SK-N-SH (cell line): Measurements from ENCODE around the gene TDP1. TPM values are rescaled to one million over a fixed set of nuclear protein-coding genes. Genes with fewer than 3 reads are reported as not detected.

Experiments
- CTCF ChIA-PET: fragments of 300-600, 350-600 bp; formaldehyde crosslinking; extraction: SDS; loops from one replicate; lab custom pipeline; 2021; lab: Yijun Ruan, JAX
- POLR2A ChIA-PET: fragments of 350-600 bp; sonication (Branson Sonifier 250); formaldehyde crosslinking; extraction: SDS; loops from one replicate; lab custom pipeline; 2020; ENCODE audit warnings: antibody characterized with exemption, inconsistent platforms; lab: Yijun Ruan, JAX
- DNase-seq: peaks from one replicate; pipeline ENCODE4 v3.0.0; 2012
- H2AFZ ChIP-seq: fragments of 200-600 bp; sonication (generic); 2 replicates; pipeline ENCODE4 v1.8.1; 2016; ENCODE audit warnings: antibody characterized with exemption, mild to moderate bottlenecking, low read depth
- H3F3A ChIP-seq: fragments of 200-600 bp; sonication (generic); replicated peaks from 2 replicates; pipeline ENCODE3; 2016; ENCODE audit warnings: antibody characterized with exemption, mild to moderate bottlenecking; ENCODE audit not compliant: insufficient read depth
- H3K27ac ChIP-seq, 2 experiments: fragments of 200-500 bp in 1 of 2; fragments of 200-600 bp in 1 of 2; sonication (Bioruptor generic) in 1 of 2; sonication (generic), shearing (Covaris generic) in 1 of 2; 2 replicates each; pipeline versions ENCODE4 v1.5.1 to v1.6.1; 2014 to 2016; ENCODE audit warnings: low read depth in 2 of 2, inconsistent platforms in 1 of 2, low read length in 1 of 2, mild to moderate bottlenecking in 1 of 2, mixed read lengths in 1 of 2
- H3K27me3 ChIP-seq: fragments of 200-600 bp; sonication (generic), shearing (Covaris generic); 2 replicates; pipeline ENCODE4 v1.6.1; 2016; ENCODE audit warnings: mixed run types; ENCODE audit not compliant: insufficient read depth
- H3K36me3 ChIP-seq, 2 experiments: fragments of 200-500 bp in 1 of 2; fragments of 200-600 bp in 1 of 2; sonication (Bioruptor generic) in 1 of 2; sonication (generic) in 1 of 2; replicated peaks in 1 of 2; 2 replicates each; pipeline versions ENCODE3 to v1.5.1; 2014 to 2016; ENCODE audit warnings: low read length in 1 of 2, mild to moderate bottlenecking in 1 of 2; ENCODE audit not compliant: insufficient read depth in 2 of 2, control insufficient read depth in 1 of 2
- H3K4me1 ChIP-seq, 2 experiments: fragments of 200-500 bp in 1 of 2; fragments of 200-600 bp in 1 of 2; sonication (Bioruptor generic) in 1 of 2; sonication (generic), shearing (Covaris generic) in 1 of 2; 2 replicates each; pipeline versions ENCODE4 v1.5.1 to v1.6.1; 2014 to 2016; ENCODE audit warnings: low read depth in 1 of 2, low read length in 1 of 2, mixed run types in 1 of 2; ENCODE audit not compliant: insufficient read depth in 2 of 2, control insufficient read depth in 1 of 2
- H3K4me2 ChIP-seq: fragments of 200-600 bp; sonication (generic), shearing (Covaris generic); 2 replicates; pipeline ENCODE4 v1.6.1; 2017; ENCODE audit warnings: mixed run types
- H3K4me3 ChIP-seq, 2 experiments: fragments of 200-500 bp in 1 of 2; fragments of 200-600 bp in 1 of 2; sonication (Bioruptor generic) in 1 of 2; sonication (generic), shearing (Covaris generic) in 1 of 2; 2 replicates each; pipeline versions ENCODE4 v1.5.1 to v1.8.1; 2014 to 2016; ENCODE audit warnings: low read depth in 2 of 2, inconsistent platforms in 1 of 2, low read length in 1 of 2, mild to moderate bottlenecking in 1 of 2, mixed read lengths in 1 of 2, moderate library complexity in 1 of 2
- H3K79me2 ChIP-seq: fragments of 200-600 bp; sonication (generic); 2 replicates; pipeline ENCODE4 v1.8.1; 2017; ENCODE audit warnings: mild to moderate bottlenecking; ENCODE audit not compliant: insufficient read depth
- H3K9ac ChIP-seq: fragments of 200-600 bp; sonication (generic); 2 replicates; pipeline ENCODE4 v1.6.1; 2017; ENCODE audit warnings: mixed run types
- H3K9me2 ChIP-seq: fragments of 200-600 bp; sonication (generic); 2 replicates; pipeline ENCODE4 v1.6.1; 2017; ENCODE audit warnings: mixed run types
- H3K9me3 ChIP-seq: fragments of 200-600 bp; sonication (generic); 2 replicates; pipeline ENCODE4 v1.6.1; 2017; ENCODE audit warnings: mixed run types, mild to moderate bottlenecking, moderate library complexity
- H4K20me1 ChIP-seq: fragments of 200-600 bp; sonication (generic); 2 replicates; pipeline ENCODE4 v1.6.1; 2017; ENCODE audit warnings: mild to moderate bottlenecking, mixed run types; ENCODE audit not compliant: insufficient read depth
- MEF2A ChIP-seq: IDR thresholded peaks from 2 replicates; pipeline ENCODE4 v1.4.0; 2012; ENCODE audit warnings: low read depth, borderline replicate concordance
- TCF12 ChIP-seq: IDR thresholded peaks from 2 replicates; pipeline ENCODE4 v1.4.0; 2012
- YY1 ChIP-seq: IDR thresholded peaks from 2 replicates; pipeline ENCODE4 v1.4.0; 2012; ENCODE audit warnings: low read depth, mild to moderate bottlenecking
- WGBS: methylation state at CpG from one replicate; pipeline ENCODE4 v1.1.6; 2017; ENCODE audit warnings: low lambda C conversion rate; 5-methylcytosine and 5-hydroxymethylcytosine counted together
- polyA plus RNA-seq, 3 experiments: library from polyadenylated mRNA; depleted of rRNA; stranded (reverse); fragments of >200 nt; gene quantifications; 2 replicates each; pipeline ENCODE4 v1.2.3, GENCODE V29; 2012
- TF ChIP-seq, protein P1 (sequence below): IDR thresholded peaks from 2 replicates; pipeline ENCODE4 v1.4.0; 2012; ENCODE audit warnings: low read depth
- TF ChIP-seq, protein P2 (sequence below): IDR thresholded peaks from 2 replicates; pipeline ENCODE4 v1.4.0; 2012; ENCODE audit warnings: low read depth, borderline replicate concordance

TDP1 gene
- polyA plus RNA-seq, 1 of the 3 experiments (the other 2 are of a cell fraction), result 14.5 TPM

DNA sequence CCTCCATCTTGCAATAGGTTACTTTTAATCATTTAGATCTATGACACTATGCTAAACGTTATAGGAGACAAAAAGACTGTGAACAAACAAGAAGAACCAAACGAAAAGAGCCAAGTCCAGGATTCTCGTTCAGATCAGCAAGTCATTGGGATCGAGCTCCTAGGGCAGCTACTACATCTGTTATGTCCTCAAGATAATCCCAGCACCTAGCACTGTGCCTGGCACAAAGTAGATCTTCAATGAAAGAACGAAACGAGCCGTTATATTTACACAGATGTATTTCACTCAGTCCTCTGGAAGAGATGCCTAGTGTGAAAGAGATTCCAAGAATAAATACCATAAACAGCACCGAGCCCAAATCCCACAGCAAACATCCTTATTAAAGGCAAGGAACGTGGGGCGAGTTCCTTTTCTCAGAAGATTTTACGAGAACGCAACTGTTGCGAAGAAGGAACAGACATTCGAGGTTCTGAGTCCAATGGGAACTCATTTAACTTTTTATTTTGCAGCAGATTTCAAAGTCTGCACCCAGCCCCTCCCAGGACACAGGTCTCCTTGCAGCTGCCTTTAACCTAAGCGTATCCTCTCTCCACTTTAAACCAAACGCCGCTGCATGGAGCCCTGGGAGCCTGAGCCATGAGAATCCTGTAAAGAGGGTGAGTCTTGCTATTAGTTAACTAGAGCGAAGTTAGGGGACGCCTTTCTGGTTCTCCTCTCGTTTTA, 544 bp upstream of the TDP1 start:
- no peak for DNase-seq
- H3K9me2 ChIP-seq, result no peaks in the 10 kb centered on the region

DNA sequence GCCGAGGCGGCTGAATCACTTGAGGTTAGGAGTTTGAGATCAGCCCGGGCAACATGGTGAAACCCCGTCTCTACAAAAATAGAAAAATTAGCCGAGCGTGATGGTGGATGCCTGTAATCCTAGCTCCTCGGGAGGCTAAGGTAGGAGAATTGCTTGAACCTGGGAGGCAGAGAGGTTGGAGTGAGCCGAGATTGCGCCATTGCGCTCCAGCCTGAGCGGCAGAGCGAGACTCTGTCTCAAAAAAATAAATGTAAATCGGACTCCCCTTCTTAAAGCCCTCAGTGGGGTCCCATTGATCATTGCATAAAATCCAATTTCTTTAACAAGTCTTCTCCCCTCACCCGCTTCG, 908 bp downstream of the TDP1 start:
- TF ChIP-seq YY1 (0 out of 2 replicates have a peak, but pooled peaks have one; percentile 2), MEF2A (no peak)
- TF ChIP-seq, protein P1, sequence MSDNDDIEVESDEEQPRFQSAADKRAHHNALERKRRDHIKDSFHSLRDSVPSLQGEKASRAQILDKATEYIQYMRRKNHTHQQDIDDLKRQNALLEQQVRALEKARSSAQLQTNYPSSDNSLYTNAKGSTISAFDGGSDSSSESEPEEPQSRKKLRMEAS, result 0 out of 2 replicates have a peak, but pooled peaks have one; percentile 10
- TF ChIP-seq, protein P2, sequence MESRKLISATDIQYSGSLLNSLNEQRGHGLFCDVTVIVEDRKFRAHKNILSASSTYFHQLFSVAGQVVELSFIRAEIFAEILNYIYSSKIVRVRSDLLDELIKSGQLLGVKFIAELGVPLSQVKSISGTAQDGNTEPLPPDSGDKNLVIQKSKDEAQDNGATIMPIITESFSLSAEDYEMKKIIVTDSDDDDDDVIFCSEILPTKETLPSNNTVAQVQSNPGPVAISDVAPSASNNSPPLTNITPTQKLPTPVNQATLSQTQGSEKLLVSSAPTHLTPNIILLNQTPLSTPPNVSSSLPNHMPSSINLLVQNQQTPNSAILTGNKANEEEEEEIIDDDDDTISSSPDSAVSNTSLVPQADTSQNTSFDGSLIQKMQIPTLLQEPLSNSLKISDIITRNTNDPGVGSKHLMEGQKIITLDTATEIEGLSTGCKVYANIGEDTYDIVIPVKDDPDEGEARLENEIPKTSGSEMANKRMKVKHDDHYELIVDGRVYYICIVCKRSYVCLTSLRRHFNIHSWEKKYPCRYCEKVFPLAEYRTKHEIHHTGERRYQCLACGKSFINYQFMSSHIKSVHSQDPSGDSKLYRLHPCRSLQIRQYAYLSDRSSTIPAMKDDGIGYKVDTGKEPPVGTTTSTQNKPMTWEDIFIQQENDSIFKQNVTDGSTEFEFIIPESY, result 0 out of 2 replicates have a peak, but pooled peaks have one; percentile 7
- Histone ChIP-seq H3F3A (peaks cover 24% of the 10 kb centered on the region), H3K4me3 (peak overlapping the region; percentile 76 to 89), H3K4me1 (peaks cover 10 to 11% of the 10 kb centered on the region in 2 experiments; a peak in 3 of 4 replicates), H3K9ac (peak overlapping the region; percentile 92), H3K27ac (peak overlapping the region; percentile 81 to 94), H2AFZ (peak overlapping the region; percentile 83), H3K9me2 (no peaks in the 10 kb centered on the region), H3K27me3 (no peaks in the 10 kb centered on the region), H3K79me2 (peaks cover 65% of the 10 kb centered on the region; the same call in 1 of the 2 replicates), H3K9me3 (no peaks in the 10 kb centered on the region), H3K4me2 (peak overlapping the region; percentile 90), H4K20me1 (peaks cover 3% of the 10 kb centered on the region; the same call in 1 of the 2 replicates), H3K36me3 (peaks cover 19 to 25% of the 10 kb centered on the region in 2 experiments)
- POLR2A ChIA-PET, result interaction anchor here (0.7 to 1.3 kb wide), 2 partner anchors 8 to 10 kb away, joined by 3 to 4 read pairs; no protein-coding TSS in a partner anchor
- DNase-seq, result no peak
- WGBS, result 15% methylated on average over 15 of the region's 15 CpGs
- CTCF ChIA-PET, result interaction anchor here (0.8 to 12.3 kb wide), 6 partner anchors 11 to 279 kb away, joined by 3 to 112 read pairs (median 7); no protein-coding TSS in a partner anchor

More for the DNA sequence above, 544 bp upstream of the TDP1 start:
- Histone ChIP-seq H3K9ac (peak overlapping the region; percentile 92), H4K20me1 (peaks cover 3% of the 10 kb centered on the region; the same call in 1 of the 2 replicates), H3F3A (peaks cover 24% of the 10 kb centered on the region), H3K79me2 (peaks cover 50% of the 10 kb centered on the region; the same call in 1 of the 2 replicates), H3K4me1 (peaks cover 10 to 11% of the 10 kb centered on the region in 2 experiments; a peak in 3 of 4 replicates), H3K27me3 (no peaks in the 10 kb centered on the region), H3K9me3 (no peaks in the 10 kb centered on the region), H3K4me3 (peak overlapping the region; percentile 76 to 89), H3K36me3 (peaks cover 22% of the 10 kb centered on the region in 2 experiments), H3K27ac (peak overlapping the region; percentile 85 to 94), H2AFZ (peak overlapping the region; percentile 93), H3K4me2 (peak overlapping the region; percentile 90)
- POLR2A ChIA-PET, result interaction anchor here (0.9 to 1.2 kb wide), 2 partner anchors 156 to 914 kb away, joined by 3 read pairs; no protein-coding TSS in a partner anchor
- CTCF ChIA-PET, result interaction anchor here (0.6 to 12.3 kb wide), 7 partner anchors 15 to 281 kb away, joined by 3 to 112 read pairs (median 4); no protein-coding TSS in a partner anchor
- TF ChIP-seq, protein P1, result 0 out of 2 replicates have a peak, but pooled peaks have one; percentile 1
- TF ChIP-seq MEF2A (no peak), TCF12 (no peak)
- 7% methylated on average over 20 of the region's 20 CpGs for WGBS
